ENCODE measurements around the gene CREBRF. TPM values are rescaled to one million over a fixed set of nuclear protein-coding genes. Genes with fewer than 3 reads are reported as not detected.

Gene CREBRF
- polyA plus RNA-seq (2011; rRNA removed) (7.2 and 8.3 TPM in 2 replicates), polyA plus RNA-seq (2017; fragmentation: RNase III; extraction: RNeasy Plus Mini Kit Qiagen cat#74134 plus additional on column Dnase treatment) (1.1 to 1.8 TPM (median 1.4 TPM) in 3 replicates), polyA minus RNA-seq (2011; rRNA and poly(A)+ RNA removed) (11.1 and 12.8 TPM in 2 replicates)
- 0.96 and 1.1 TPM in 2 replicates for polyA plus RNA-seq (2012; cell fraction: cytosol; rRNA removed)
- polyA plus RNA-seq (2012; cell fraction: nucleus; rRNA removed) = 0.88 and 0.91 TPM in 2 replicates

DNA sequence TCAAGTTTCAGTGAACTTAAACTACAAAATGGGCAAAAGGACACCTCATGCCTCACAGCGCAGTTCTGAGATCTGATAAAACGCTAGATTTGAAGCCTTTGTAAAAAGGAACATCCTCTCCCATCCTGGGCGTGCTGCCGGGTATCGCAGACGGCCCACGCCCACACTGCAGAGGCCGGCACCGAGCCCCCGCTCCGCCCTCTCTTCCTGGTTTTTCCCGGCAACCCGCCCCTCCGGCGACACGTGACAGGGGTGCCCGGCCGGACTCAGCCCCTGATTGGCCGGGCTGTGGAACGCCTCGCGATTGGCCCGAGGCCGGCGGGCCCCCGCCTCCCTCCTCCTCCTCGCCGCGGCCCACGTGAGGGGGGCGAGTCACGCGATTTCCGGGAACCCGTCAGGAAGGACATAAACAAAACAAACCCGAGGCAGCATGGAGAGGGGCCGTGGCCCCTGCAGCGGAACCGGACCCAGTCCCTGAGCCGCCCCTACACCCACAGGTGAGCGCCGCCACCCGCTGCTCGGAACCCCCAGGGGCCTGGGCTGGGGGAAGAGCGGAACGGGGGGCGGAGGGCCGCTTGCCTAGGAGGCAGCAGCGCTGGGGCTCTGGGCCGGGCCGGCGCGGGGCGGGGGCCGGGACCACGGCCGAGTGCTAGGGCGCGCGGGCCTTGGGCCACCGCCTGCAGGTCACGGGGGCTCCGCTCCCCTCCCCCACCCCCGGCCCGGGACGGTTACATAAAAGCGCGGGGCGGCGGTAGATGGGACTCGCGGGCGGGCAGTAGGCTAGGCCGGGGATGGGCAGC lies at the start of gene CREBRF:
Gene CREBRF, plus strand, starts transcription at position 370 of the 800 bp plus-strand sequence. CDS start 24,424 bp downstream, outside the sequence.
- Histone ChIP-seq H3K27ac (peak within 1 kb of the TSS; percentile 86 to 90), H3K4me3 (peak within 1 kb of the TSS; percentile 93), H3K4me2 (peak within 1 kb of the TSS; percentile 92), H3K4me1 (peaks cover 21% of the 10 kb centered on the region; the same call in 2 of the 3 replicates), H3K9me3 (no peaks in the 10 kb centered on the region)
- peak; percentile 94 to 96 for DNase-seq (ENCODE audit: low read depth in 1 of 2, low spot score in 1 of 2)
- TF ChIP-seq GATA3 (IDR thresholded peaks at IDR 0.05; ENCODE audit: borderline replicate concordance) (peak; percentile 69; the same call in 1 of the 2 replicates), NPAS2 (CRISPR knock-in tag; IDR thresholded peaks at IDR 0.05; ENCODE audit: borderline replicate concordance) (peak; percentile 94), MAX (IDR thresholded peaks at IDR 0.05) (peak; percentile 98), FOXS1 (CRISPR knock-in tag; IDR thresholded peaks at IDR 0.05) (no peak), PHF8 (IDR thresholded peaks at IDR 0.05; ENCODE audit: borderline replicate concordance, low read depth) (peak; percentile 82; the same call in 1 of the 2 replicates), MAFK (IDR thresholded peaks at IDR 0.05; ENCODE audit: partially characterized antibody) (no peak), JUN (IDR thresholded peaks at IDR 0.05) (0 out of 5 replicates have a peak, but pooled peaks of 1 of the 2 experiments have one; percentile 39), BHLHE40 (IDR thresholded peaks at IDR 0.05; ENCODE audit: low read depth, low read length) (peak; percentile 90), POLR2A (IDR thresholded peaks at IDR 0.05; ENCODE audit: low read length) (peak; percentile 66), USF2 (IDR thresholded peaks at IDR 0.05) (peak; percentile 99), PBX3 (IDR thresholded peaks at IDR 0.05) (no peak), KDM5A (IDR thresholded peaks at IDR 0.05) (peak; percentile 38; the same call in 1 of the 2 replicates), RFX5 (IDR thresholded peaks at IDR 0.05) (0 out of 2 replicates have a peak, but pooled peaks have one; percentile 47), HDAC2 (IDR thresholded peaks at IDR 0.05) (no peak)
- TF ChIP-seq, protein P1, sequence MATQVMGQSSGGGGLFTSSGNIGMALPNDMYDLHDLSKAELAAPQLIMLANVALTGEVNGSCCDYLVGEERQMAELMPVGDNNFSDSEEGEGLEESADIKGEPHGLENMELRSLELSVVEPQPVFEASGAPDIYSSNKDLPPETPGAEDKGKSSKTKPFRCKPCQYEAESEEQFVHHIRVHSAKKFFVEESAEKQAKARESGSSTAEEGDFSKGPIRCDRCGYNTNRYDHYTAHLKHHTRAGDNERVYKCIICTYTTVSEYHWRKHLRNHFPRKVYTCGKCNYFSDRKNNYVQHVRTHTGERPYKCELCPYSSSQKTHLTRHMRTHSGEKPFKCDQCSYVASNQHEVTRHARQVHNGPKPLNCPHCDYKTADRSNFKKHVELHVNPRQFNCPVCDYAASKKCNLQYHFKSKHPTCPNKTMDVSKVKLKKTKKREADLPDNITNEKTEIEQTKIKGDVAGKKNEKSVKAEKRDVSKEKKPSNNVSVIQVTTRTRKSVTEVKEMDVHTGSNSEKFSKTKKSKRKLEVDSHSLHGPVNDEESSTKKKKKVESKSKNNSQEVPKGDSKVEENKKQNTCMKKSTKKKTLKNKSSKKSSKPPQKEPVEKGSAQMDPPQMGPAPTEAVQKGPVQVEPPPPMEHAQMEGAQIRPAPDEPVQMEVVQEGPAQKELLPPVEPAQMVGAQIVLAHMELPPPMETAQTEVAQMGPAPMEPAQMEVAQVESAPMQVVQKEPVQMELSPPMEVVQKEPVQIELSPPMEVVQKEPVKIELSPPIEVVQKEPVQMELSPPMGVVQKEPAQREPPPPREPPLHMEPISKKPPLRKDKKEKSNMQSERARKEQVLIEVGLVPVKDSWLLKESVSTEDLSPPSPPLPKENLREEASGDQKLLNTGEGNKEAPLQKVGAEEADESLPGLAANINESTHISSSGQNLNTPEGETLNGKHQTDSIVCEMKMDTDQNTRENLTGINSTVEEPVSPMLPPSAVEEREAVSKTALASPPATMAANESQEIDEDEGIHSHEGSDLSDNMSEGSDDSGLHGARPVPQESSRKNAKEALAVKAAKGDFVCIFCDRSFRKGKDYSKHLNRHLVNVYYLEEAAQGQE (IDR thresholded peaks at IDR 0.05) = peak; percentile 46
- FAIRE-seq = no peak
- ChIA-PET POLR2A (interaction anchor here (1.4 to 1.5 kb wide), 2 partner anchors 72 to 88 kb away, joined by 5 to 11 read pairs; partner anchors contain the start of genes ATP6V0E1 and BNIP1), CTCF (interaction anchor here (1.5 to 1.9 kb wide), 2 partner anchors 72 to 349 kb away, joined by 4 to 10 read pairs; no protein-coding TSS in a partner anchor)
- under 1% methylated on average over 17 of the region's 74 CpGs for WGBS (ENCODE audit: missing lambda C conversion rate)
- ATAC-seq = peak; percentile 77 to 85

DNA sequence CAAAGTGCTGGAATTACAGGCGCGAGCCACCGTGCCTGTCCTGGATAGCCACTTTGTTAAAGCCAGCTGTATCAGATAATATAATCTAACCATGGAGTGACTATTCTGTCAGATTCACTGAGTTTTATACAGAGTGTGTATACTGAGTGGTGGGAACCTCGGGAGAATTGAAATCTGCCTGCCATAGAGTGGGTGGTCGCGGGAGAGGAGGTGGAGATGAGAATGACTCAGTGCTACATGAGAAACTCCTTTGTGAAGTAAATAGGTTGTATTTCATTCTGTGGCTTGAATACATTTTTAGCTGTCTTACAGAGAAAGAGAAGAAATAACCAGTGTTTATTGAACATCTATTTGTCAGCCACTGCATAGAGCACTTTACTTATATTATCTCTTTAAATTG lies 46.1 kb upstream of the CREBRF start:
- FAIRE-seq (no peak), ATAC-seq (no peak; a peak in 1 of 6 replicates), DNase-seq (ENCODE audit: low read depth in 1 of 2, low spot score in 1 of 2) (no peak)
- Histone ChIP-seq H3K4me2 (no peak overlapping the region), H3K4me1 (peaks cover 2% of the 10 kb centered on the region; the same call in 1 of the 3 replicates), H3K27ac (no peak overlapping the region), H3K4me3 (no peak overlapping the region), H3K9me3 (no peaks in the 10 kb centered on the region)
- POLR2A ChIA-PET = no interaction called here
- 94% methylated on average over 6 of the region's 6 CpGs for WGBS (ENCODE audit: missing lambda C conversion rate)
- CTCF ChIA-PET = interaction anchor here (1.1 to 2.1 kb wide), 5 partner anchors 8 to 302 kb away, joined by 3 to 10 read pairs (median 5); no protein-coding TSS in a partner anchor
- TF ChIP-seq MAFK (IDR thresholded peaks at IDR 0.05; ENCODE audit: partially characterized antibody) (no peak), NPAS2 (CRISPR knock-in tag; IDR thresholded peaks at IDR 0.05; ENCODE audit: borderline replicate concordance) (no peak), POLR2A (IDR thresholded peaks at IDR 0.05; ENCODE audit: low read length) (no peak), RFX5 (IDR thresholded peaks at IDR 0.05) (no peak), HEYL (CRISPR knock-in tag; IDR thresholded peaks at IDR 0.05) (no peak), BCL3 (IDR thresholded peaks at IDR 0.05) (no peak), CHD4 (IDR thresholded peaks at IDR 0.05; ENCODE audit: borderline replicate concordance) (no peak), HMGXB4 (CRISPR knock-in tag; IDR thresholded peaks at IDR 0.05; ENCODE audit: borderline replicate concordance) (no peak), ZC3H11A (IDR thresholded peaks at IDR 0.05) (no peak), E2F6 (IDR thresholded peaks at IDR 0.05; ENCODE audit: borderline replicate concordance, low read depth) (no peak), EP300 (IDR thresholded peaks at IDR 0.05) (no peak), KDM5A (IDR thresholded peaks at IDR 0.05) (no peak), GATA3 (IDR thresholded peaks at IDR 0.05; ENCODE audit: borderline replicate concordance) (no peak), HOXB13 (CRISPR knock-in tag; IDR thresholded peaks at IDR 0.05; ENCODE audit: low read depth) (no peak), HOXB5 (CRISPR knock-in tag; IDR thresholded peaks at IDR 0.05) (no peak)
